Tongue (tissue), 2 donors: ENCODE results near the gene PTP4A1. TPM values are rescaled to one million over a fixed set of nuclear protein-coding genes. Genes with fewer than 3 reads are reported as not detected.
A peak's percentile ranks its signal among the peaks of the same experiment; 100 is the strongest.

ENCODE experiments used
- DNase-seq: peaks from one replicate; pipeline ENCODE4 v3.0.0-alpha.2; 2015
- total RNA-seq: library from RNA; depleted of rRNA; stranded (reverse); fragments of >200 nt; gene quantifications from one replicate; pipeline ENCODE4 v1.2.3, GENCODE V29; 2014

PTP4A1 gene
- total RNA-seq, 1 donor from 2014 or later: 41.2 TPM

- no peak for DNase-seq
These were observed 15.9 kb upstream of the PTP4A1 start for GRCh38 chr6:63556369-63556768.

- no peak for DNase-seq
These were observed 14.0 kb upstream of the PTP4A1 start for GRCh38 chr6:63558278-63558677.

DNA sequence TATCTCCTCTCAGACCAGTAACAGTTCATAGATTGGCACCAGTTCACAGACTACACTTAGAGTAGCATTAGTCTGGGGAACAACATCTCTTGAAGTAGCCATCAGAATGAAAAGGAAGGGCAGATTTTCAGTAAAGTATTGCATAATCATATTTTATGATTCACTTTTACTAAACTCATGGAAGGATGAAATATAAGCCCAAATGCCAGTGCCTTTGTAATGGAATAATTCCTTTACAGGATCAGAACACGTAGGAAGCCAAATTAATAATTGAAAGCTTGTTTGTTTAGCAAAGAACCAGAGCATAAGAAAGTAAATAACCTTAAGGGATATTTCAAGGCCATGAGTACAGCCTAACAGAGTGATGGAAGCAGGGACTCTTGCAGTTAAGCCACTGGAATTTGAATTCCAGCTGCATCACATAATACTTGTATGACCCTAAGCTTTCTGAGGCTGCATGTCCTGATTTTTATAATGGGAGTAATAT is 11.4 kb upstream of the PTP4A1 start:
- no peak for DNase-seq

DNA sequence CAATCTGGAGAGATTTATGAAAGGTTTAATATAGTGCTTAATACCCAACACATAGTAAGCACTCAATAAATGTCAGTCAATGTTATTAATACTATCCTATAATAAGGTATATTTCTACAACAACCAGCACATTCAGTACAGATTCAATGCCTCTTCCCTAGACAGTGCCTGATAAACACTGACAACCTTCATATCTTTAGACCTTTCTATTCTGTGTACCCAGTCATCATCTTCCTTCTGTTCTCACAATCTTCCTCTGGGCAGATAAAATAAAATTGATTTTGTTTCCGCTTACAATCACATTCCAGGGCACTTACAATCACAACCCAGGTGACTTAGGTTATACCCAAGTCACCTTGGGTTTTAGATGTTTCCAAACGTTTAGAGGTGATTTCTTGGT is 11.0 kb upstream of the PTP4A1 start:
- no peak for DNase-seq

DNA sequence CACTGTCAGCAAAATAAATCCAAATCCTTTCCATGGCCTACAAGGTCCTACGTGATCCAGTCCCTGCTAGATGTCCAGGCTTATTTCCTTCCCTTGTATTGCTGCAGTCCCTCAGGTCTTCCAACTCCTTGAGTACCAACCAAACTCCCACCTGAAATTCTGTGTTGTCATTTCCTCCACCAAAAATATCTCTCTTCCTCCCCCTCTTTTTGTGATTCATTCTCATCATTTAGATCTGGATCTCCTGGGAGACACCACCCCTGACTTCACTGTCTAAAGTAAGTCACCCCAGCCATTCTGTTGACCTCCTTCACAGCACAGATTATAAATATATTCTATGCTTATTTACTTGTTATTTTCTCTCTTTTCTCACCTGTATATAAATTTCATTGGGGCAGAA is 9.0 kb upstream of the PTP4A1 start:
- DNase-seq: no peak

- DNase-seq: no peak
These were observed 7.1 kb upstream of the PTP4A1 start for GRCh38 chr6:63565058-63565726.

DNA sequence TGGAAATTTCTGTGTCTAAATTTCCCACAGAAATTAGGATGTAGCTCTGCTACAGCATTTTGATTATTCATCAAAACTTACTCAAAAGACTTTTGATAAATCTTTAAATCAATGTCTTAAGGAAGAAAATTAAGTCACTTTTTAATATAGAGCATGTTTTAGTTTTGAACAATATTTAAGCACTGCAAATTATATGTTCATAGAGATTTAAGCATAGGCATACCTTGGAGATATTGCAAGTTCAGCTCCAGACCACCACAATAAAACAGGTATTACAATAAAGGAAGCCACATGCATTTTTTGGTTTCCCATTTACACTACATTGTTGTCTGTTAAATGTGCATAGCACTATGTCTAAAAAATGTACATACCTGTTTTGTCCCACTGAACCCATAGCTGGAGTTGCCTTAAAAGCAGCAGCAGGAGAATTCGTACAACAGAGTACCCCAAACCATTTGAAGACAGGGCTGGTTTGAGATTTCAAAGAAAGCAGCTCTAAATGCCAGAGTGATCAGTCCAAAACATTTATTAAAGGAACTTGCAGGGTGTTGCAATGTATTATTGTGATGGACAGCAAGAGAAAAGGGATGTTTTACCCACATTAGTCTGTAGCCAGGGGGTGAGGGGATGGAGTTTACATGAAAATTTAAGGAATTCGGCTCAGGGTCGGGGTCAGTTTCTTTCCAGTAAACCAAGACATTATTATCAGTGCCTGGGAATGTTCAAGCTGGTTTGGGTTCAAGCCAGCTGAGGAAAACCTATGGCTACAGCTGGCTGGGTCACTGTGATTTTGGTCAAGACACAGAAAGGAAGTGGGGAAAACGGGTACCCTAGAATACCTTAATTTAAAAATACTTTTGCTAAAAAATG is 6.3 kb upstream of the PTP4A1 start:
- DNase-seq: no peak

- no peak for DNase-seq
These were observed 4.3 kb upstream of the PTP4A1 start for GRCh38 chr6:63567966-63568365.

- no peak for DNase-seq
These were observed 778 bp upstream of the PTP4A1 start for GRCh38 chr6:63571361-63572043.

- DNase-seq: no peak
These were observed 431 bp downstream of the PTP4A1 start for GRCh38 chr6:63572747-63573075.

- DNase-seq: peak; percentile 85
These were observed 1.0 kb downstream of the PTP4A1 start for GRCh38 chr6:63573076-63573898.

GRCh38 chr6:63573899-63574553 is 1.7 kb downstream of the PTP4A1 start:
- DNase-seq: peak; percentile 58

DNA sequence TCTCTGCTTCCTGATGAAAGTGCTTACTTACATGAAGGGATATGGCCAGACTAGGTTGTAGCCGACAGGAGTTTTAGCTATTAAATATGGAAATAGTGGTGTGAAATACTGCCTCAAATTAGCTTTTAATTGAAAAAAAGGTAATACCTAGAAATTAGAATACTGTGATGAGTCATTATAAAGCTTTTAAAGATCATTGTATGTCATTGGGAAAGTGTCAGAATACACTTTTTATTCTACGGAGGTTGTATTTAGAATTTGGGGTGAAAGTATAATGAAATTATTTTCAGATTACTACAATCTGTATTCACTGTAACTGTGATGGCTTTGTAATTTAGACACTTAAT is 2.2 kb downstream of the PTP4A1 start:
- DNase-seq: no peak

- no peak for DNase-seq
These were observed 4.0 kb downstream of the PTP4A1 start for GRCh38 chr6:63576147-63576772.

GRCh38 chr6:63576985-63577712 is 4.9 kb downstream of the PTP4A1 start:
- no peak for DNase-seq

- DNase-seq: no peak
These were observed 6.5 kb downstream of the PTP4A1 start for GRCh38 chr6:63578757-63579156.

GRCh38 chr6:63579937-63580703 is 7.8 kb downstream of the PTP4A1 start:
- DNase-seq: no peak

DNA sequence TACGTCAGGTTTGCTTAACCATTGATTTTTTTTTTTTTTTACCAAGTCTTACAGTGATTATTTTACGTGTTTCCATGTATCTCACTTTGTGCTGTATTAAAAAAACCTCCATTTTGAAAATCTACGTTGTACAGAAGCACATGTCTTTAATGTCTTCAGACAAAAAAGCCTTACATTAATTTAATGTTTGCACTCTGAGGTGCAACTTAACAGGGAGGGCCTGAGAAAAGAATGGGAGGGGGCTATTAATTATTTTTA is 8.4 kb downstream of the PTP4A1 start:
- DNase-seq: no peak

- no peak for DNase-seq
These were observed 9.2 kb downstream of the PTP4A1 start for GRCh38 chr6:63581355-63582013.
